Dermis lymphatic vessel endothelial cell (primary cell): ENCODE data around the gene MPP1. TPM values are rescaled to one million over a fixed set of nuclear protein-coding genes. Genes with fewer than 3 reads are reported as not detected.

Experiments used
- total RNA-seq: library from RNA; depleted of rRNA; stranded (reverse); fragments of >200 nt; gene quantifications from 2 replicates; pipeline ENCODE4 v1.2.1, GENCODE V29; 2014

Gene MPP1
- total RNA-seq, result 25.3 and 26.8 TPM in 2 replicates

GRCh38 chrX:154804957-154805695, at the start of gene MPP1:
Gene MPP1, minus strand, starts transcription at chrX:154805485. Its CDS starts 112 bp downstream, at chrX:154805373.

DNA sequence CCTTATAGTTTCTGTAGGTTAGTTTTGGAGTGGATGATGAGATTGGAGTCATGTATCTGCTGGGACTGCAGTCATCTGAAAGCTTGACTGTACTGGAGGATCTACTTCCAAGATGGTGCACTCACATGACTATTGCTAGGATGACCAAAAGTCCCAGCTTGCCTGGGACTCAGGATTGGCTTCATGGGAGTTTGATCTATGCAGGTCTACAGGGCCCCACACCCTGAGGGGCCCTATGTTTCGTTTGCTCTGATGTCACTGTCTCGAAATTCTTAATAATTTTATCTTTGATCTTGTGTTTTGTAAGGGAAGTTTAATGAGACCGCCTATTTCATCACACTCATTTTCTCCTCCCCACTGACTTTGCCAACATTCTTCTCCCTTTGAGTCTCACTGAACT, 29.3 kb upstream of the MPP1 start, which contains the start of gene SMIM9:
SMIM9 (minus strand) TSS at position 101 of the 400 bp plus-strand sequence. CDS start 3,806 bp downstream, outside the sequence.

DNA sequence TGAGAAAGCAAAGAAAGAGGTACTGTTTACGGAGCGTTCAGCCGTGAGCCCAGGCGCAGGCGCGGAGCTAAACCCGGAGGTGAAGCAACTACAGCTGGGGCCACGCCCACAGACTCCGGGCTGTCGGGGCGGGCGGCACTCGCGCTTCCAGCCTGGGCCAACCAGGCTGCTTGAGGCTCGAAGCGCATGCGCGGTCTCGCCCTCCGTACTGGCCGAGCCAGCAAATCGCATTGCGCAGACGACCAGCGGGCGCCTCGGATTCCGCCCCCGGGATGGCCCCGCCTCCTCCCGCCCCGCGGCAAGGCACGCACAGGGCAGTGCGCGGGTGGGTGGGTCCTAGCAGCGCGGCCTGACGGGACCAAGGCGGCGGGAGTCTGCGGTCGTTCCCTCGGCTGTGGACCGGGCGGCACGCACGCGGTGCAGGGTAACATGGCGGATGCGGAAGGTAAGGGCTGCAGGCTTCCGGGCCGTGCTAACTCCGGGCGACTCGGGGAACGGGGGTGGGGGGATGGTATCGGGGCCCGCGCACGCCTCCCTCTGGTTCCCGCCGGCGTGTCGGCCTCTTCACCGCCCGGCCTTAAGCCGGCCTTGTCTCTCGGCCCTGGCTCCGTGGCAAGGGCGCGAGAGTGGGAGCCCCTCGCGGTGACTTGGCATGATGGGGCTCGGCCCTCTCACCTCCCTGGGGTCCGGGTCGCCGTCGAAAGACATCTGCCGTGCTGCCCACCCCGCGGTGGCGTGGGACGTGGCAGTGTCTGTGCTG, 42.6 kb downstream of the MPP1 start, which contains the start of gene DKC1:
DKC1 (plus strand) TSS at position 328 of the 760 bp plus-strand sequence; CDS start at position 430, 102 bp downstream.

DNA sequence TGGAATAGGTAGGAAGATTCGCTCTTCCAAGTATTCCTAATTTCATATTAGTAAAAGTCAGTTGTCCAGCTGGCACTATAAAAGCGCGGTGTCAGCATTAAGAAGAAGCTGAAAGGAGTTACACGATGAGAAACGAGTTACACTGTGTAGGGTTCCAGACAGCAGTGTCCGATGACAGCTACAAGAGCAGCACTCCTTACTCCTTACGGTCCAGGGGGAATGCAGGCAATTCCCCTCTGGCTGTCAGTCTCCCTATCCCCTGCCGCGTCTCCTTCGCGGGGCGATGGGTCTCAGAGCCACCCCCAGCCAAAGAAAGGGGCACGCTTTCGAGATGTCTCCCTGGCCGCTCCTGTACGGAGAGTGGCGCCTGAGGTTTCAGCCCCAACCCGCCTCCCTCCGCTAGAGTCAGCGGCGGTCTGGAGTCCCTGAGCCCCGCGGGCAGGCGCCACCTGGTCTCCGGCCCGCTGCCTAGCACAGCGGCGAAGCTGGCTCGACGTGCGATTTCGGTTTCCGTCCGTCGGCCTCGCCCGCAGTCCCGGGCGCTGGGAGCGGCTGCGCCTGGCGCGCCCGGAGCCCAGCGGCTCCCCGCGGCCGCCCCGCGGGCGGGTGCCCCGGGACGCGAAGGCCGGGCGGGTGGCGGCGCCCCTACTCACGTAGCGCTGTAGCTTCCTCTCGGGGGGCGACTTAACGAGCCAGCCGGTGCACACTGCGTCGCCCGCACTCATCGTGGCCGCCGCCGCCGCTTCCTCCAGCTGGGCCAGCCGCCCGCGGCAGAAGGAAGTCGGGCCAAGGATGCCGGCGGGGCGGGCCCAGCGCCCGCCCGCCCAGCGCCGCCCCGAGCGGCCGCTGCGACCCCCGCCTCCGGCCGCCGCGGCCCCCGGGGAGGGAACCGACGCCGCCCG, 54.7 kb downstream of the MPP1 start, which contains the start of gene GAB3:
GAB3 (minus strand) TSS at position 777 of the 902 bp plus-strand sequence; CDS start at position 725, 52 bp downstream.

Other genes with a start within 250 kb of the MPP1 start
- not detected in 2 replicates for gene CTAG1A, start 220.4 kb downstream of the MPP1 start, total RNA-seq
- gene CTAG1B, start 186.2 kb downstream of the MPP1 start, total RNA-seq, result not detected in 2 replicates
- not detected in 2 replicates for gene CTAG2, start 151.9 kb downstream of the MPP1 start, total RNA-seq
- 12.0 and 14.4 TPM in 2 replicates for gene GAB3, start 54.4 kb downstream of the MPP1 start, total RNA-seq
- 36.4 and 53.7 TPM in 2 replicates for gene DKC1, start 42.6 kb downstream of the MPP1 start, total RNA-seq
- gene SMIM9, start 29.2 kb upstream of the MPP1 start, total RNA-seq, result not detected in 2 replicates
- gene F8A1, start 80.9 kb upstream of the MPP1 start, total RNA-seq, result 1.7 and 2.1 TPM in 2 replicates
- 15.1 and 22.4 TPM in 2 replicates for gene F8, start 217.2 kb upstream of the MPP1 start, total RNA-seq
- 98.7 and 111 TPM in 2 replicates for gene FUNDC2, start 221.4 kb upstream of the MPP1 start, total RNA-seq